HCT116 (cell line): Measurements from ENCODE around the gene PCCA. TPM values are rescaled to one million over a fixed set of nuclear protein-coding genes. Genes with fewer than 3 reads are reported as not detected.

Experiments
- ATAC-seq: fragments of 200-7000 bp; cut with Tn5 transposase; 2 replicates; pipeline ENCODE4 v1.9.1; 2020; ENCODE audit warnings: mild to moderate bottlenecking, moderate library complexity
- BruUV-seq: library from RNA; stranded (reverse); fragments of 400-500 nt; replicated peaks from 2 replicates; lab custom pipeline; 2021; lab: Mats Ljungman, UMichigan
- CTCF ChIA-PET: fragments of 300-600 bp; sonication (Branson Sonifier 250); formaldehyde crosslinking; loops from one replicate; lab custom pipeline; 2021; ENCODE audit warnings: antibody characterized with exemption; lab: Charles Lee
- POLR2A ChIA-PET: fragments of 300-600, 350-600 bp; sonication (Branson Sonifier 250); formaldehyde crosslinking; loops from one replicate; lab custom pipeline; 2021; ENCODE audit warnings: antibody characterized with exemption; lab: Charles Lee
- RAD21 ChIA-PET, 2 experiments: fragments of 300-600 bp; sonication (Branson Sonifier 250); formaldehyde crosslinking; loops; one replicate each; lab custom pipeline; 2023; ENCODE audit warnings: low total read pairs in 2 of 2; ENCODE audit not compliant: uncharacterized antibody in 2 of 2, unreplicated experiment in 2 of 2, low non-redundant PET in 1 of 2; lab: Charles Lee
- DNase-seq: peaks from one replicate; pipeline ENCODE4 v3.0.0-alpha.2; 2010; ENCODE audit warnings: low read depth, low spot score
- H2AFZ ChIP-seq: fragments of 200-600 bp; shearing (Covaris generic), sonication (generic); 2 replicates; pipeline ENCODE4 v1.6.1; 2017; ENCODE audit warnings: low read depth, mixed run types, mixed read lengths, antibody characterized with exemption, low read length; ENCODE audit not compliant: poor library complexity, severe bottlenecking
- H3K27ac ChIP-seq: 2 replicates; pipeline ENCODE4 v1.5.1; 2012; ENCODE audit warnings: low read depth, low read length
- H3K27me3 ChIP-seq: fragments of 200-600 bp; sonication (generic); 2 replicates; pipeline ENCODE4 v1.6.1; 2016; ENCODE audit warnings: mixed run types, low read length, mixed read lengths; ENCODE audit not compliant: insufficient read depth
- H3K36me3 ChIP-seq, 2 experiments: fragments of 200-500 bp in 1 of 2; fragments of 200-600 bp in 1 of 2; sonication (Bioruptor generic) in 1 of 2; sonication (generic) in 1 of 2; 2 replicates each; pipeline versions ENCODE4 v1.5.1 to v1.6.1; 2014 to 2016; ENCODE audit warnings: low read length in 2 of 2, inconsistent platforms in 1 of 2, mixed read lengths in 1 of 2, mixed run types in 1 of 2; ENCODE audit not compliant: insufficient read depth in 2 of 2, control insufficient read depth in 1 of 2
- H3K4me1 ChIP-seq, 2 experiments: fragments of 200-600 bp in 1 of 2; sonication (generic) in 1 of 2; 2 replicates each; pipeline versions ENCODE4 v1.5.1 to v1.6.1; 2012 to 2017; ENCODE audit warnings: low read length in 2 of 2, inconsistent platforms in 1 of 2, mild to moderate bottlenecking in 1 of 2, mixed read lengths in 1 of 2, mixed run types in 1 of 2, moderate library complexity in 1 of 2; ENCODE audit not compliant: insufficient read depth in 2 of 2, control insufficient read depth in 1 of 2
- H3K4me2 ChIP-seq: fragments of 200-600 bp; sonication (generic); 2 replicates; pipeline ENCODE4 v1.6.1; 2017; ENCODE audit warnings: mixed run types, low read length, mixed read lengths
- H3K4me3 ChIP-seq, 2 experiments: fragments of 200-600 bp in 1 of 2; sonication (generic) in 1 of 2; replicated peaks in 1 of 2; 2 replicates each; pipeline ENCODE4 v1.5.1; 2011 to 2016; ENCODE audit warnings: low read length in 2 of 2, control low read depth in 1 of 2, low read depth in 1 of 2, mild to moderate bottlenecking in 1 of 2, mixed read lengths in 1 of 2, mixed run types in 1 of 2
- H3K79me2 ChIP-seq: fragments of 200-600 bp; sonication (generic); 2 replicates; pipeline ENCODE4 v1.6.1; 2017; ENCODE audit warnings: mild to moderate bottlenecking, mixed run types, low read length, moderate library complexity, mixed read lengths; ENCODE audit not compliant: insufficient read depth
- H3K9ac ChIP-seq: fragments of 200-600 bp; sonication (generic); 2 replicates; pipeline ENCODE4 v1.6.1; 2016; ENCODE audit warnings: low read length, mixed read lengths
- H3K9me2 ChIP-seq: fragments of 200-600 bp; sonication (generic), shearing (Covaris generic); 2 replicates; pipeline ENCODE4 v1.6.1; 2017; ENCODE audit warnings: mixed run types, mild to moderate bottlenecking, moderate library complexity; ENCODE audit not compliant: insufficient read depth
- H3K9me3 ChIP-seq, 2 experiments: fragments of 200-500 bp in 1 of 2; fragments of 200-600 bp in 1 of 2; sonication (Bioruptor generic) in 1 of 2; sonication (generic) in 1 of 2; 2 replicates each; pipeline ENCODE4 v1.6.1; 2014 to 2017; ENCODE audit warnings: low read length in 2 of 2, mixed read lengths in 2 of 2, inconsistent platforms in 1 of 2, low read depth in 1 of 2, mild to moderate bottlenecking in 1 of 2, mixed run types in 1 of 2, moderate library complexity in 1 of 2; ENCODE audit not compliant: control insufficient read depth in 1 of 2, insufficient read depth in 1 of 2
- H4K20me1 ChIP-seq: fragments of 200-600 bp; sonication (generic), shearing (Covaris generic); 2 replicates; pipeline ENCODE4 v1.6.1; 2017; ENCODE audit warnings: mixed run types, mild to moderate bottlenecking, moderate library complexity; ENCODE audit not compliant: insufficient read depth
- CBX3 ChIP-seq: IDR thresholded peaks from 2 replicates; pipeline ENCODE4 v1.6.1; 2012; ENCODE audit warnings: low read depth
- CTCF ChIP-seq, 3 experiments: fragments of 200-600 bp in 1 of 3; sonication (generic) in 1 of 3; IDR thresholded peaks in 2 of 3; conservative IDR thresholded peaks in 1 of 3; 2 replicates each; pipeline ENCODE4 v1.5.1; 2012 to 2017; ENCODE audit warnings: low read depth in 2 of 3, low read length in 2 of 3, antibody characterized with exemption in 1 of 3, borderline replicate concordance in 1 of 3, control low read depth in 1 of 3, mild to moderate bottlenecking in 1 of 3, mixed read lengths in 1 of 3, mixed run types in 1 of 3, moderate library complexity in 1 of 3; ENCODE audit not compliant: insufficient read depth in 1 of 3
- EGR1 ChIP-seq: IDR thresholded peaks from 2 replicates; pipeline ENCODE4 v1.6.1; 2012; ENCODE audit warnings: low read depth
- ELF1 ChIP-seq: IDR thresholded peaks from 2 replicates; pipeline ENCODE4 v1.6.1; 2012; ENCODE audit warnings: low read depth, borderline replicate concordance
- JUND ChIP-seq: IDR thresholded peaks from 2 replicates; pipeline ENCODE4 v1.6.1; 2012
- POLR2A ChIP-seq: IDR thresholded peaks from 2 replicates; pipeline ENCODE4 v1.7.0; 2011; ENCODE audit warnings: borderline replicate concordance; ENCODE audit not compliant: insufficient read depth, insufficient read length; ENCODE audit errors: extremely low read depth
- ZBTB33 ChIP-seq: IDR thresholded peaks from 2 replicates; pipeline ENCODE4 v1.6.1; 2011; ENCODE audit warnings: mild to moderate bottlenecking, low read length, moderate library complexity; ENCODE audit not compliant: insufficient replicate concordance; ENCODE audit errors: extremely low read depth
- intact Hi-C: fragments of 100-400 bp; cut with micrococcal nuclease; formaldehyde crosslinking; loops from 2 replicates; pipeline ENCODE4 v1.10.0; 2022
- total RNA-seq: library from RNA; stranded (reverse); gene quantifications from one replicate; pipeline ENCODE4 v1.2.1, GENCODE V29; 2021; ENCODE audit not compliant: unreplicated experiment

The PCCA gene
- total RNA-seq, 1 experiment from 2014 or later = 23.0 TPM

- Histone ChIP-seq H3K27ac (no peak overlapping the region), H3K27me3 (no peaks in the 10 kb centered on the region), H3K4me2 (no peak overlapping the region), H3K9ac (no peak overlapping the region), H4K20me1 (no peaks in the 10 kb centered on the region), H3K9me2 (no peaks in the 10 kb centered on the region), H3K9me3 (no peaks in the 10 kb centered on the region), H2AFZ (no peak overlapping the region), H3K4me1 (peaks cover 2 to 11% of the 10 kb centered on the region in 2 experiments; a peak in 2 of 4 replicates), H3K79me2 (no peaks in the 10 kb centered on the region), H3K36me3 (no peaks in the 10 kb centered on the region), H3K4me3 (no peak overlapping the region)
- TF ChIP-seq ZBTB33 = no peak
- TF ChIP-seq ELF1 = no peak
- TF ChIP-seq CTCF (IDR thresholded peaks at IDR 0.05 in 2 of 3, conservative IDR thresholded peaks at IDR 0.05 in 1 of 3; ENCODE audit: borderline replicate concordance in 1 of 3, insufficient read depth in 1 of 3, low read depth in 2 of 3, low read length in 2 of 3) = no peak
- no peak for TF ChIP-seq CBX3
- TF ChIP-seq POLR2A = no peak
- no peak for TF ChIP-seq EGR1
- no peak for TF ChIP-seq JUND
- ChIA-PET CTCF (no interaction called here), RAD21 (interaction anchor here in 1 of 2 experiments (0.7 kb wide), 1 partner anchor 730 kb away, joined by 3 read pairs; no protein-coding TSS in a partner anchor), POLR2A (no interaction called here)
- ATAC-seq = no peak
- intact Hi-C loops = no loop called here
- BruUV-seq = no TSS peak
- DNase-seq = no peak
Observed at GRCh38 chr13:100497389-100497788, 408.5 kb downstream of the PCCA start.
